Ascending aorta (tissue), 2 donors: Measurements from ENCODE around the gene MEN1. TPM values are rescaled to one million over a fixed set of nuclear protein-coding genes. Genes with fewer than 3 reads are reported as not detected.

Source experiments
- DNase-seq, 2 donors: peaks; one replicate each; pipeline ENCODE4 v3.0.0-alpha.2; 2019; ENCODE audit warnings: low spot score in 2 of 2
- H3K27ac ChIP-seq, 2 donors: fragments of 200-600 bp; sonication (generic); one replicate each; pipeline ENCODE4 v1.5.1; 2016 to 2017; ENCODE audit warnings: mild to moderate bottlenecking in 1 of 2
- H3K27me3 ChIP-seq: fragments of 200-600 bp; sonication (generic); one replicate; pipeline ENCODE4 v1.5.1; 2017
- H3K36me3 ChIP-seq, 2 donors: fragments of 200-600 bp; sonication (generic); one replicate each; pipeline ENCODE4 v1.5.1; 2016
- H3K4me1 ChIP-seq, 2 donors: fragments of 200-600 bp; sonication (generic); one replicate each; pipeline ENCODE4 v1.5.1; 2016 to 2017; ENCODE audit warnings: mild to moderate bottlenecking in 1 of 2
- H3K4me3 ChIP-seq, 2 donors: fragments of 200-600 bp; sonication (generic); one replicate each; pipeline ENCODE4 v1.5.1; 2016 to 2017; ENCODE audit warnings: mild to moderate bottlenecking in 1 of 2
- H3K9me3 ChIP-seq, 2 donors: fragments of 200-600 bp; sonication (generic); one replicate each; pipeline ENCODE4 v1.5.1; 2016
- intact Hi-C: fragments of 100-400 bp; cut with DNase I; formaldehyde crosslinking; loops from one replicate; pipeline ENCODE4 v1.15.1; 2023
- total RNA-seq: library from RNA; depleted of rRNA; stranded (reverse); fragments of >200 nt; gene quantifications from one replicate; pipeline ENCODE4 v1.1.0, GENCODE V29; 2016
- TF ChIP-seq, protein P1 (sequence below), 3 experiments: fragments of 200-600 bp in 2 of 3; fragments of 450-650 bp in 1 of 3; sonication (generic) in 2 of 3; IDR thresholded peaks; one replicate each; pipeline ENCODE4 v1.5.1; 2016 to 2019; ENCODE audit warnings: antibody characterized with exemption in 3 of 3, mild to moderate bottlenecking in 1 of 3, moderate library complexity in 1 of 3

MEN1 gene
- total RNA-seq, 1 donor from 2014 or later: 36.6 TPM

DNA sequence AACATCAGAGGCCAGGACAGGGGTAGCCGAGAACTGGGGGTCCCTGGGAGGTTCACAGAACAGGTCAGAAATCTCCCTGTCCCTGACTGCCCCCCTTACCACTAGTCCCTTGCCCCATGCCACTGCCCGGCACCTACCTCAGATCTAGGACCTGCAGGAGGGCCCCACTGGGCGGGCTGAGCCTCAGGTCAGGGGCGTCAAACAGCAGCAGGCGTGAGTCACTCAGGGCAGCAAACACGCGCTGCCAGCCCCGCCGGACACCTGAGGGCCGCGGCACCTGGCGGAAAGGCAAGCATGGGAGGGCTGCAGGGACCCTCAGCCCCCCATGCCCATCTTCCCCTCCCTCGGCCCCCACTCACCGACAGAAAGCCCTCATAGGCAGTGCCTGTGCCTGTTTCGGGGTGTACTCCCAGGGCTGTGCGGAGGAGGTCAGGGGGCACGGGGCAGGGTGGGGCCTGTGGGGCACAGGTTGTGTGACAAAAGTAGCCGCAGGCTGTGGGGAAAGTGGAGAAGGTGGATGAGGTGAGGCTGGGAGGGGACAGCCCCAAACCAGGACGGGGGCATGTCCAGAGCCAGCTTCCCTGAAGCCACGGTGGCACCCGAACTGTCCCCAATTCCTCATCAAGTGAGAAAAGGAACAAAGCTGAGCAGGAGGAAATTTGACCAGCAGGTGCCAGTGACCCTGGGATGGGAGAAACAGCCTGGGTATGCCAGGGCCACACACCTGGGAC, 22.3 kb upstream of the MEN1 start:
- TF ChIP-seq, protein P1, sequence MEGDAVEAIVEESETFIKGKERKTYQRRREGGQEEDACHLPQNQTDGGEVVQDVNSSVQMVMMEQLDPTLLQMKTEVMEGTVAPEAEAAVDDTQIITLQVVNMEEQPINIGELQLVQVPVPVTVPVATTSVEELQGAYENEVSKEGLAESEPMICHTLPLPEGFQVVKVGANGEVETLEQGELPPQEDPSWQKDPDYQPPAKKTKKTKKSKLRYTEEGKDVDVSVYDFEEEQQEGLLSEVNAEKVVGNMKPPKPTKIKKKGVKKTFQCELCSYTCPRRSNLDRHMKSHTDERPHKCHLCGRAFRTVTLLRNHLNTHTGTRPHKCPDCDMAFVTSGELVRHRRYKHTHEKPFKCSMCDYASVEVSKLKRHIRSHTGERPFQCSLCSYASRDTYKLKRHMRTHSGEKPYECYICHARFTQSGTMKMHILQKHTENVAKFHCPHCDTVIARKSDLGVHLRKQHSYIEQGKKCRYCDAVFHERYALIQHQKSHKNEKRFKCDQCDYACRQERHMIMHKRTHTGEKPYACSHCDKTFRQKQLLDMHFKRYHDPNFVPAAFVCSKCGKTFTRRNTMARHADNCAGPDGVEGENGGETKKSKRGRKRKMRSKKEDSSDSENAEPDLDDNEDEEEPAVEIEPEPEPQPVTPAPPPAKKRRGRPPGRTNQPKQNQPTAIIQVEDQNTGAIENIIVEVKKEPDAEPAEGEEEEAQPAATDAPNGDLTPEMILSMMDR (IDR thresholded peaks at IDR 0.05): no peak
- Histone ChIP-seq H3K4me3 (no peak overlapping the region), H3K36me3 (no peaks in the 10 kb centered on the region), H3K9me3 (no peaks in the 10 kb centered on the region), H3K27ac (no peak overlapping the region), H3K4me1 (no peaks in the 10 kb centered on the region), H3K27me3 (no peaks in the 10 kb centered on the region)
- intact Hi-C loops: no loop called here
- no peak for DNase-seq

DNA sequence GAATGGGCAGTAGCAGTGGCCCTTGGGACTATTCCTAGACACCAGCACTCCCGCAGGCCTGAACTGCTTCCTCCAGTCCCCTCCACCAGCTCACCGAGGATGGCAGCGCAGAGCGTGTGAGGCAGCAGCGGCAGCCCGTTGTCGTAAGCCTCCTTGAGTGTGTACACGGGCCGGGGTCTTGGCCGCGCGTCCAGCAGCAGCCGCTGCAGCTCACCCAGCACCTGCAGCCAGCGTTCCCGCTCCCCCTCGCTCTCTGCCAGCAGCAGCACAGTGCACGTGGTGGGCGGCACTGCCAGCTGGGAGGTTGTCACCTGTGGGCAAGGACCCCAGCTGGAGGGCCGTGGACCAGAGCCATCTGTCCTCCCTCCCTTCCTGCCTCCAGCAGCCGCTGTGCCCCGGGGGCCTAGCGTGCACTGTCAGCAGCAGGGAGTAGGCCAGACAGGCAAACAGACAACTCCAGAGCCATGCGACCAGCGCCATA, 21.1 kb upstream of the MEN1 start:
- no peaks in the 10 kb centered on the region for H3K4me1 ChIP-seq
- H3K27me3 ChIP-seq: no peaks in the 10 kb centered on the region
- DNase-seq: no peak
- no peak overlapping the region for H3K27ac ChIP-seq
- intact Hi-C loops: no loop called here
- H3K36me3 ChIP-seq: no peaks in the 10 kb centered on the region
- TF ChIP-seq, protein P1 (IDR thresholded peaks at IDR 0.05): no peak
- no peaks in the 10 kb centered on the region for H3K9me3 ChIP-seq
- H3K4me3 ChIP-seq: no peak overlapping the region

DNA sequence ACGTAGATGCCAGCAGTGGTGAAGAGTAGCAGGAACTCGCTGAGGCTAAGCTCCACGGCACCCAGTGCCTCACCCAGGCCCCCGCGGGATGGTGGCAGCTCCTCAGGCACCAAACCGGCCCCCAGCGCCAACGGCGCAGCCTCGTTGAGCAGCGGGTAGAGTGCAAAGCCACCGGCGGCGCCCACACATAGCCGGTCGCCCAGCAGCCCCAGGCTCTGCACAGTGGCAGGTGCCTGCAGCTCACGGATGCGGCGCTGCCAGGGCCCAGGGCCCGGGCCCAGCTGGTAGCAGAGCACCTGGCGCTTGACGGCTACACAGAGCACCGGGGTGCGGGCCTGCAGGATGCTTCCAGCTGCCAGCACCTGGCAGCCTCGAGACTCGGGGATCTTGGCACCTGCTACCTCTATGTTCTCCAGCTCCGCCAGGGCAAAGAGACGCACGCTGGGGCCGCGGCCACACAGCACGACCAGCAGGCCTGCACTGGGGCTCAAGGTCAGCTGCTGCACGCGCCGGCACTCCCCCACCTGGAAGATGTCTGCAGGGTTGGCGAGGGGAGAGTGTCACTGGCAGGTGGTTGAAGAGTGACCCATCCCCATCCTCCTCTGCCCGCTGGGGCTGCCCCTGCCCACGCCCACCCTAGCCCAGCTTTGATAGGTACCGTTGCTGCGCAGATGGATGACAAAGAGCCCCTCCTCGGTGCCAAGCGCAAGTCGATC, 19.3 kb upstream of the MEN1 start:
- Histone ChIP-seq H3K4me1 (no peaks in the 10 kb centered on the region), H3K9me3 (no peaks in the 10 kb centered on the region), H3K4me3 (no peak overlapping the region), H3K36me3 (no peaks in the 10 kb centered on the region), H3K27ac (no peak overlapping the region), H3K27me3 (no peaks in the 10 kb centered on the region)
- intact Hi-C loops: no loop called here
- TF ChIP-seq, protein P1 (IDR thresholded peaks at IDR 0.05): no peak
- DNase-seq: no peak

DNA sequence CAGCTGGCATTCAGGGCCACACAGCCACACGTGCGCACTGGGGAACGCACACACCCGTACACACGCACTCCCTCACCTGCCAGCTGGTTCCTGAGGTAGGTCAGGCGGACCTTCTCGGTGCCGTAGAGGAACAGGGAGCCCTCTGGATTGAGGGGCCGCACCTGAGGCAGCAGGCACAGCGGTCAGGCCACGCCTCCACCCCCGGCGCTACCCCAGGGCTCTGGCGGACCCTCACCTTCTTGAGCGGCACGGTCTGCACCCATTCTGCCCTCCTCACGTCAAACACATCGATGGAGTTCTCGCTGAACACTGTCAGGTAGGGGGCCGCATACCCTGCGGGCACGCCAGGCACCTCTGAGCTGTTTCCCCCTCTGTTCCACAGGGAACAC, 17.1 kb upstream of the MEN1 start:
- no peak overlapping the region for H3K4me3 ChIP-seq
- TF ChIP-seq, protein P1 (IDR thresholded peaks at IDR 0.05): no peak
- no peak for DNase-seq
- H3K9me3 ChIP-seq: no peaks in the 10 kb centered on the region
- H3K27me3 ChIP-seq: no peaks in the 10 kb centered on the region
- no peak overlapping the region for H3K27ac ChIP-seq
- H3K4me1 ChIP-seq: no peaks in the 10 kb centered on the region
- no peaks in the 10 kb centered on the region for H3K36me3 ChIP-seq
- intact Hi-C loops: no loop called here

DNA sequence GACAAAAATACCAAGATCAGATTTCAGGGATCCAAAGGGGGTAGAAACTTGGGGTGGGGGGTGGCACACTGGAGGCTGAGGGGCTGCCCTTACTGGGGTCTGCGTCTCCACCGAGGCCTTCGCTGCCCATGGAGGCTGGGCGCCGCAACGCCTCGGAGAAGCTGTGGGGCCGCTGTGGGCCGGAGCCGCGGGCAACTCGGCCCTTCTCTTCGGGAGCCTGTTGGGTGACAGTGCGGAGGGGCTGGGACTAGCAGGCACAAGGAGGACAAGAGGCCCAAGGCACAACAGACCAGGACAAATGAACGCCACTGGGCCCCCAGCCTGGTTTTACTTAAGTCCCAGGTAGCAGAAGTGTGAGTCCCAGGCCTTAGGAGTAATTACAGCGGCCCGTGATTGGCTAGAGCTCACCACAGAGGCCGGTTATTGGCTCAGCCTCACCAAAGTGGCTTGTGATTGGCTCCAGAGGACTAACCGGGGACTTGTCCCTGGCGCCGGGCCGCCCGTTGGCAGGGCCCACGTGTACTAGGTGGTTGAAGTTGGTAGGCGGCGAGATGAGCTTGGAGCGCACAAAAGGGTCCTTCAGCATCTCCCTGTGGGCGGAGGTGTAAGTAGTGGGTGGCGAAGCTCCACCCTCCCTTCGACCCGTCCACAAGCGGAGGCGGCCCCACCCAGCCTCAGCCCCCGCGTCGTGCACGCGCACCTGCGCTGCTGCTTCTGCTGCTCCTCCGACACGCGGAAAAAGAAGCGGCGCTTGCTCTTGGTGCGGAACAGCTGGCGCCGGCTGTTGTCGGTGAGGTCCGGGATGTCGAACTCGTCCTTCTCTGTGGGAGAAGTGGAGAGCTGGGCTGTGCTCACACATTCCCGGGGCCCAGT, 16.5 kb upstream of the MEN1 start:
- Histone ChIP-seq H3K9me3 (no peaks in the 10 kb centered on the region), H3K4me1 (no peaks in the 10 kb centered on the region), H3K36me3 (no peaks in the 10 kb centered on the region), H3K27ac (no peak overlapping the region), H3K27me3 (no peaks in the 10 kb centered on the region), H3K4me3 (no peak overlapping the region)
- no peak for DNase-seq
- intact Hi-C loops: no loop called here
- TF ChIP-seq, protein P1 (IDR thresholded peaks at IDR 0.05): no peak
